Right cardiac atrium (tissue), 5 donors: ENCODE data around the gene SNPH. TPM values are rescaled to one million over a fixed set of nuclear protein-coding genes. Genes with fewer than 3 reads are reported as not detected.
"Not testable (repeated sequence)": the region's sequence is repeated elsewhere in the genome, so short reads cannot be mapped to it uniquely, and the experiment has no call there.

Experiments used
- ATAC-seq, 2 donors: fragments of 200-7000 bp; cut with Tn5 transposase; one replicate each; pipeline versions ENCODE4 v1.8.0 to v1.9.1; 2020; ENCODE audit warnings: moderate library complexity in 2 of 2, mild to moderate bottlenecking in 1 of 2
- DNase-seq, 3 donors: peaks; one replicate each; pipeline ENCODE4 v3.0.0-alpha.2; 2020
- H3K27ac ChIP-seq: one replicate; pipeline ENCODE4 v1.5.1; 2013; ENCODE audit warnings: mild to moderate bottlenecking, low read length, control low read depth, moderate library complexity
- H3K27me3 ChIP-seq: one replicate; pipeline ENCODE4 v1.6.1; 2013; ENCODE audit not compliant: control insufficient read depth, insufficient read depth
- H3K4me1 ChIP-seq: one replicate; pipeline ENCODE4 v1.6.1; 2013; ENCODE audit warnings: low read length; ENCODE audit not compliant: control insufficient read depth, insufficient read depth
- H3K4me3 ChIP-seq: one replicate; pipeline ENCODE4 v1.5.1; 2013; ENCODE audit warnings: low read length, control low read depth
- H3K9me3 ChIP-seq: one replicate; pipeline ENCODE4 v1.6.1; 2013; ENCODE audit warnings: low read length; ENCODE audit not compliant: control insufficient read depth
- WGBS: extraction: QIAGEN DNeasy Blood & Tissue Kit; methylation state at CpG from one replicate; pipeline ENCODE4 v1.1.7; 2013; 5-methylcytosine and 5-hydroxymethylcytosine counted together
- intact Hi-C, 4 donors: fragments of 100-400 bp; cut with DNase I; formaldehyde crosslinking; loops; one replicate each; pipeline versions ENCODE4 v1.11.0 to v1.14.0; 2022 to 2023
- polyA plus RNA-seq: library from polyadenylated mRNA; stranded (reverse); fragments of 200-250 nt; gene quantifications from one replicate; pipeline ENCODE4 v1.2.3, GENCODE V29; 2013
- total RNA-seq, 4 donors: library from RNA; stranded (reverse); fragmentation: NEBNext Ultra II Directional; extraction: Animal tissue kit (Norgen Biotek cat#: 25700); gene quantifications; one replicate each; pipeline ENCODE4 v1.2.1, GENCODE V29; 2021
- donor health status: healthy with polysubstance abuse.
- donor health status: DM: no; HTN: yes; CAD: no.
- donor health status: DM: no; HTN: no; CAD: no.
- donor health status: DM: no; HTN: yes; CAD: no; lungs with severe emphysema.
- donor health status: DM: yes; HTN: yes; CAD: no.

The SNPH gene
- total and polyA plus RNA-seq, 5 donors = 4.8 to 6.8 (median 5.2) TPM

DNA sequence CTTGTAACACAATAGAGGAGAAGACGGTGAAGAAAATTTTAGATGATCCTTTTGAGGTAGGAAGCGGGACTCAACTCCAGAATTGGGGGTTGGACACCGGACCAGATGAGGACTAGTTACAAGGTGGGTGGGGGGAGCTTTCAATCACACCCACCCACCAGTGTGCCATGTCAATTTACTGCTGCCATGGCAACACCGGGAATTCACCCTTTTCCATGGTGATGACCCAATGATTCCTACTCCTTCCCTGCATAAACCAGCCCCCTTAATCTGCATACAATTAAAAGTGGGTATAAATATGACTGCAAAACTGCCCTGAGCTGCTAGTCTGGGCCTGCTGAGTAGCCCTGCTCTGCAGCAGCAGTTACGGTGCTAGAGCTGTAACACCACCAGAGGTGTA, 25.5 kb upstream of the SNPH start:
- no peak for DNase-seq
- no peaks in the 10 kb centered on the region for H3K27me3 ChIP-seq
- no peak for ATAC-seq
- no peaks in the 10 kb centered on the region for H3K4me1 ChIP-seq
- intact Hi-C loops = no loop called here
- H3K4me3 ChIP-seq = no peak overlapping the region
- WGBS = 79% methylated on average over 5 of the region's 5 CpGs
- no peak overlapping the region for H3K27ac ChIP-seq
- H3K9me3 ChIP-seq = no peaks in the 10 kb centered on the region

GRCh38 chr20:1241456-1241855, 24.6 kb upstream of the SNPH start:
- Histone ChIP-seq H3K9me3 (no peaks in the 10 kb centered on the region), H3K4me1 (no peaks in the 10 kb centered on the region), H3K27ac (no peak overlapping the region), H3K4me3 (no peak overlapping the region), H3K27me3 (no peaks in the 10 kb centered on the region)
- no peak for DNase-seq
- intact Hi-C loops = no loop called here
- no peak for ATAC-seq

DNA sequence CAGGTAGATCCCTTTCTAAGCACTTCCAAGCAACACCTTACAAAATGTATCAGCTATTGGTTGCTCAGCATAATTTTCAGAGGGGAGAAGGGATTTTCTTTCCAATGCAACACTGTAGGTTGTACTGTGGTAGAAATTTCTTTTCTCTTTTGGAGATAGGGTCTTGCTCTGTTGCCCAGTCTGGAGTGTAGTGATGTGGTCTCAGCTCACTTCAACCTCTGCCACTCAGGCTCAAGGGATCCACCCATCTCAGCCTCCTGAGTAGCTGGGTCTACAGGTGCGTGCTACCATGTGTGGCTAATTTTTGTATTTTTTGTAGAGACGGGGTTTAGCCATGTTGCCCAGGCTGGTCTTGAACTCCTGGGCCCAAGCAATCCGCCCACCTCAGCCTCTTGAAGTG, 24.0 kb upstream of the SNPH start:
- Histone ChIP-seq H3K4me1 (no peaks in the 10 kb centered on the region), H3K4me3 (no peak overlapping the region), H3K27me3 (no peaks in the 10 kb centered on the region), H3K27ac (no peak overlapping the region), H3K9me3 (no peaks in the 10 kb centered on the region)
- intact Hi-C loops = no loop called here
- no peak for DNase-seq
- ATAC-seq = no peak
- WGBS = 81% methylated on average over 3 of the region's 3 CpGs

- ATAC-seq = no peak
- Histone ChIP-seq H3K4me3 (no peak overlapping the region), H3K27ac (no peak overlapping the region), H3K4me1 (no peaks in the 10 kb centered on the region), H3K9me3 (no peaks in the 10 kb centered on the region), H3K27me3 (no peaks in the 10 kb centered on the region)
- WGBS = 47% methylated on average over 2 of the region's 2 CpGs
- intact Hi-C loops = no loop called here
- no peak for DNase-seq
Measured at GRCh38 chr20:1242530-1242929, 23.6 kb upstream of the SNPH start.

GRCh38 chr20:1245578-1245977, 20.5 kb upstream of the SNPH start:
- Histone ChIP-seq H3K27ac (no peak overlapping the region), H3K4me3 (no peak overlapping the region), H3K4me1 (no peaks in the 10 kb centered on the region), H3K9me3 (no peaks in the 10 kb centered on the region), H3K27me3 (no peaks in the 10 kb centered on the region)
- ATAC-seq = no peak
- DNase-seq = no peak
- WGBS = 28% methylated on average over 2 of the region's 2 CpGs
- intact Hi-C loops = no loop called here

- Histone ChIP-seq H3K4me3 (no peak overlapping the region), H3K4me1 (no peaks in the 10 kb centered on the region), H3K27me3 (no peaks in the 10 kb centered on the region), H3K9me3 (no peaks in the 10 kb centered on the region), H3K27ac (no peak overlapping the region)
- ATAC-seq = no peak
- no peak for DNase-seq
- intact Hi-C loops = no loop called here
Measured at GRCh38 chr20:1247689-1248088, 18.4 kb upstream of the SNPH start.

DNA sequence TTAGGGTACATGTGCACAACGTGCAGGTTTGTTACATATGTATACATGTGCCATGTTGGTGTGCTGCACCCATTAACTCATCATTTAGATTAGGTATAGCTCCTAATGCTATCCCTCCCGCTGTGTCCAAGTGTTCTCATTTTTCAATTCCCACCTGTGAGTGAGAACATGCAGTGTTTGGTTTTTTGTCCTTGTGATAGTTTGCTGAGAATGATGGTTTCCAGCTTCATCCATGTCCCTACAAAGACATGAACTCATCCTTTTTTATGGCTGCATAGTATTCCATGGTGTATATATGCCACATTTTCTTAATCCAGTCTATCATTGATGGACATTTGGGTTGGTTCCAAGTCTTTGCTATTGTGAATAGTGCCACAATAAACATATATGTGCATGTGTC, 15.8 kb upstream of the SNPH start:
- H3K4me3 ChIP-seq, H3K4me1 ChIP-seq, DNase-seq, intact Hi-C loops, ATAC-seq, H3K9me3 ChIP-seq, H3K27me3 ChIP-seq, H3K27ac ChIP-seq: not testable (repeated sequence)
- 89% methylated on average over 2 of the region's 2 CpGs for WGBS

DNA sequence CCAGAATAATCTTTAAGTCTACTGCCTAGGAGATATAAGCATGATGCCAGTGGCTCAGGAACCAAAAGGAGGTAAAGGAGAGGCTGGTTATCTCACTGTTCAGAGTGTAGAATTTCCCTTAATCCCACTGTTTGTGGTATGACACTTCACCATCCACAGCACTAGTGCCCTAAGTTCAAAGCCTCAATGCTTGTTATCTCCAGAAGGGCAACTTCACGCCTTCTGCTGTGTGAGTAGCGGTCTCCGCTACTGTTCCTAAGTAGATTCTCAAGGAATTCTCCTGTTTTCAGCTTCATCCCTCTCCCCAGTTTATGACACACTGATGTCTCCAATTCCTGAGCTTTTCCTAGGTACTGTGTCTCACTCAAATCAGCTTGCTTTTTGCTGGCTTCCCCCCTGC, 13.7 kb upstream of the SNPH start:
- H3K4me3 ChIP-seq = no peak overlapping the region
- H3K9me3 ChIP-seq = no peaks in the 10 kb centered on the region
- DNase-seq = no peak
- WGBS = 73% methylated on average over 3 of the region's 3 CpGs
- H3K27me3 ChIP-seq = no peaks in the 10 kb centered on the region
- H3K4me1 ChIP-seq = no peaks in the 10 kb centered on the region
- intact Hi-C loops = no loop called here
- no peak overlapping the region for H3K27ac ChIP-seq
- ATAC-seq = no peak

- H3K4me1 ChIP-seq = no peaks in the 10 kb centered on the region
- no peak for ATAC-seq
- H3K9me3 ChIP-seq = no peaks in the 10 kb centered on the region
- WGBS = 45% methylated on average over 2 of the region's 2 CpGs
- H3K27me3 ChIP-seq = no peaks in the 10 kb centered on the region
- intact Hi-C loops = no loop called here
- no peak overlapping the region for H3K27ac ChIP-seq
- H3K4me3 ChIP-seq = no peak overlapping the region
- no peak for DNase-seq
Measured at GRCh38 chr20:1254254-1254653, 11.8 kb upstream of the SNPH start.

DNA sequence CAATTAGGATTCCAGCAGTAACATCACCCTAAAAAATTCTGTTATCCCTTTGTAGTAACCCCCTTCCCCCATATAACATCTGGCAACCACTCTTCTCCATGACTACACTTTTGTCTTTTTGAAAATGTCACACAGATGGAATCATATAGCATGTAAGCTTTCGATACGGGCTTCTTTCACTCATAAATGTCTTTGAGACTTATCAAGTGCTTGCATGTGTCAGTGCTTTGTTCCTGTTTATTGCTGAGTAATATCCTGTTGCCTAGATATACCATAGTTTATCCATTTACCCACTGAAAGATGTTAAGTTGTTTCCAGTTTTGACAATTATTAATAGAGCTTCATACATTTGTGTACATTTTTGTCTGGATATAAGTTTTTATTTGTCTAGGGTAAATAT, 10.4 kb upstream of the SNPH start:
- 65% methylated on average over 2 of the region's 2 CpGs for WGBS
- intact Hi-C loops = no loop called here
- H3K4me1 ChIP-seq = no peaks in the 10 kb centered on the region

GRCh38 chr20:1263853-1264252, 2.2 kb upstream of the SNPH start:
- Histone ChIP-seq H3K4me1 (no peaks in the 10 kb centered on the region), H3K27ac (no peak overlapping the region), H3K27me3 (no peaks in the 10 kb centered on the region), H3K4me3 (no peak overlapping the region), H3K9me3 (no peaks in the 10 kb centered on the region)
- no peak for ATAC-seq
- no peak for DNase-seq
- WGBS = 86% methylated on average over 1 of the region's 1 CpG
- intact Hi-C loops = no loop called here

More for the DNA sequence above, 10.4 kb upstream of the SNPH start:
- no peaks in the 10 kb centered on the region for H3K9me3 ChIP-seq
- H3K27ac ChIP-seq = no peak overlapping the region
- H3K4me3 ChIP-seq = no peak overlapping the region
- DNase-seq (no peak), ATAC-seq (no peak)
- no peaks in the 10 kb centered on the region for H3K27me3 ChIP-seq

- H3K4me1 ChIP-seq = no peaks in the 10 kb centered on the region
- no peak overlapping the region for H3K4me3 ChIP-seq
- no peak overlapping the region for H3K27ac ChIP-seq
- no peaks in the 10 kb centered on the region for H3K27me3 ChIP-seq
- 61% methylated on average over 2 of the region's 2 CpGs for WGBS
- ATAC-seq = no peak
- DNase-seq = no peak
- H3K9me3 ChIP-seq = no peaks in the 10 kb centered on the region
- intact Hi-C loops = no loop called here
Measured at GRCh38 chr20:1264727-1265126, 1.4 kb upstream of the SNPH start.
